Suppressor macrophage treated with lipopolysaccharide for 1 hour (primary cell): ENCODE results near the gene B4GALNT4.
"Not testable (repeated sequence)": the region's sequence is repeated elsewhere in the genome, so short reads cannot be mapped to it uniquely, and the experiment has no call there.

Source experiments
- DNase-seq, 3 donors: peaks; one replicate each; pipeline ENCODE4 v3.0.0-alpha.2; 2020 to 2022

Gene B4GALNT4

GRCh38 chr11:424766-425165, 55.5 kb downstream of the B4GALNT4 start:
- DNase-seq: not testable (repeated sequence)

DNA sequence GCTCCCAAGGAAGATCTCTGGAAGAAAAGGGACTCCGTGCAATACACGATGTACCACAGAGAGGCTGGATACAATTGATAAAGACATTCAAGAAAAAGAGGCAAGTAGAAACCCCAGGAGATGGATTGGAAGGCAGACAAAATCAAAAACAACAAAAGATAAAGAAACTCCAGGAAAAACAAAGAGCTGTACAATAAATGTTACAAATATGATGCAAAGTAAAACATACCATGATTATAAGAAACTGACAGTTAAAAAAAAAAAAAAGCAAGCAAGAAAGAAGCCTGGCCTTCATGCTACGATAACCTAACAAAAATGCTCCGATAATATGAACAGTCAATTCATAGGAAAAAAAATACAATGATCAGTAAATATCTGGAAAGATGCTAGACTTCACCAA, 56.0 kb downstream of the B4GALNT4 start:
- no peak for DNase-seq

DNA sequence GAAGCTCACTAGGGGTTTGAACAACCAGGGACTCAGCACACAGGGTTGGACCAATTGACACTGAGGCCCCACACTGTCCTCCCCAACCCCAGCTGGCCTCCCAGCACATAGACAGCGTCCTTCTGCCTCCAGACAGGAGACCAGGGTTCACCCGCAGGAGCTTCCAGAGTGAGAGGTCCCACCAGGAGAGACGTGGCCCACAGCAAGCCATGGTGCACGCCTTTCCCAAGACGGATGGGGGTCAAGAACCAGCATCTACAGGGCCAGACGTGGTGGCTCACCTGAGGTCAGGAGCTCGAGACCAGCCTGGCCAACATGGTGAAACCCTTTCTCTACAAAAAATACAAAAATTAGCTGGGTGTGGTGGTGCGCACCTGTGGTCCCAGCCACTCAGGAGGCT, 57.6 kb downstream of the B4GALNT4 start:
- DNase-seq: no peak

DNA sequence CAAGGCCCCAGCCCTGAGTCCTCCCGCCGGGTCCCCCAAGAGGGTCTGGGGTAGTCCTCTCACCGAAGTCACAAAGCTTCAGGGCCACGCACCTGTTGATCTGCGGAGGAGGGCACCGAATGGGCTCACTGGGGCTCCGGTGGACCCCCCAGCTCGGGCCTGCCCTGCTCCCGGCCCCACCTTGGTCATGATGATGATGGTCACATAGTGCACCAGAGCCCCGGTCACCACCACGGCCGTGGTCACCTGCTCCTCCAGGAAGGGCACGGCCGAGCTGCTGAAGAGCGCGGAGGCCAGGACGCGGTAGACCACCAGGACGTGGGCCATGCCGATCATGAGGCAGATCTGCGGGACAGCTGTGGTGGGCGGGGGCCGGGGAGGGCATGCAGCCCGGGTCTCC, 59.0 kb downstream of the B4GALNT4 start:
- no peak for DNase-seq

DNA sequence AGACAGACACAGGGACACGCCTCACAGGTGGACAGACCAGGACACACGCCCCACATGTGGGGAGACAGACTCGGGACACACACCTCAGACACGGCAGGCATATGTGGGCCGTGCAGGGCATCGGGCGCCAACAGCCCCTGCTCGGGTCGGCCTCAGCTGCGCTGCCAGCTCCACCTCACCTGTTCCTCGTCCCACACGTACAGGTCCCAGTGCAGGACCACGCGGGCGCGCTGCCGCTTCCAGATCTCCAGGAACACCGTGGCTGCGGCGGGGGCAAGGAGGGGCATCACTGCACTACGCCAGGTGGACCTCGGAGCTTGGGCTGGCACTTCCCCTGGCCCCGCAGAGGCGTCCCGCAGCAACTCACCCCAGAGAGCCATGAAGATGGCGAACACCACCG, 60.1 kb downstream of the B4GALNT4 start:
- DNase-seq: no peak

DNA sequence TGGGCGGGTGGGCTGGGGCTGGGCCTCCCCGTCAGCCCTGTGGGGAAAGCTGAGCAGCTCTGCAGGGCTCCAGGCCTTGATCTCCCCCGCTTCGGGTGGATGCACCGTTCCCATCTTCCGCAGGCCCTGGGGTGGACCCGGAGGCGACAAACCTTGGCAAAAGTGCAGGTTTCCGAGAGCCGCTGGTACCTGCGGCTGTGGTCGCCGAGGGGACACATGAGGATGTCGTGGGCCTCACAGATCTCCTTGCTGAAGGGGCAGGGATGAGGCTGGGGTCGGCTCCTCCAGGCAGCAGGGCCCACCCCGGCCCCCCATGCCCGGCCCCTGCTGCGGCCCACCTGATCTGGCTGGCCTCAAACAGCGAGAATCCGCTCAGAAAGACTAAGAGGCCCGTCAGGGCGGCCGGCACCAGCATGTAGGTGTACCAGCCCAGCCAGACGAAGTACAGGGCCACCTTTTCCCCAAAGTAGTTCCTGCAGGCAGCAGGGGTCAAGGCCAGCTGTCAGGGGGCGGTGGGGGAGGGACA, 60.7 kb downstream of the B4GALNT4 start:
- DNase-seq: no peak
